H1 (cell line): ENCODE data around the gene CCNC. TPM values are rescaled to one million over a fixed set of nuclear protein-coding genes. Genes with fewer than 3 reads are reported as not detected.

Experiments used
- ATF3 ChIP-seq: IDR thresholded peaks from 2 replicates; pipeline ENCODE4 v1.6.1; 2011; ENCODE audit warnings: low read depth, mild to moderate bottlenecking, low read length; ENCODE audit not compliant: insufficient read depth
- BCL11A ChIP-seq, 2 experiments: IDR thresholded peaks; one replicate each; pipeline ENCODE4 v1.6.1; 2011; ENCODE audit warnings: low read depth in 2 of 2, low read length in 2 of 2, mild to moderate bottlenecking in 2 of 2
- CBX8 ChIP-seq: fragments of 300-800, 300-1000 bp; sonication (generic); IDR thresholded peaks from 2 replicates; pipeline ENCODE4 v1.7.1; 2016; ENCODE audit warnings: low read depth, low read length, borderline replicate concordance
- CEBPB ChIP-seq: IDR thresholded peaks from 2 replicates; pipeline ENCODE4 v1.6.1; 2012; ENCODE audit warnings: low read depth, low read length
- EGR1 ChIP-seq: IDR thresholded peaks from 2 replicates; pipeline ENCODE4 v1.6.1; 2011; ENCODE audit warnings: low read depth, low read length, borderline replicate concordance
- EP300 ChIP-seq, 2 experiments: IDR thresholded peaks; 1 replicate in 1 of 2; 2 replicates in 1 of 2; pipeline ENCODE4 v1.6.1; 2011 to 2012; ENCODE audit warnings: low read depth in 2 of 2, low read length in 2 of 2, mild to moderate bottlenecking in 2 of 2, borderline replicate concordance in 1 of 2, inconsistent platforms in 1 of 2, moderate library complexity in 1 of 2
- FOSL1 ChIP-seq: IDR thresholded peaks from 2 replicates; pipeline ENCODE4 v1.6.1; 2011; ENCODE audit warnings: mild to moderate bottlenecking, low read depth, low read length, moderate library complexity; ENCODE audit not compliant: insufficient read depth
- GABPA ChIP-seq: IDR thresholded peaks from 2 replicates; pipeline ENCODE4 v1.6.1; 2011; ENCODE audit warnings: mild to moderate bottlenecking, low read length, moderate library complexity, borderline replicate concordance; ENCODE audit not compliant: insufficient read depth
- HDAC6 ChIP-seq: IDR thresholded peaks from one replicate; pipeline ENCODE4 v1.7.1; 2012; ENCODE audit warnings: low read depth, mild to moderate bottlenecking, inconsistent platforms, low read length, moderate library complexity
- JUN ChIP-seq: IDR thresholded peaks from 2 replicates; pipeline ENCODE4 v1.6.1; 2011; ENCODE audit warnings: low read depth, mild to moderate bottlenecking, improper control_type of control experiment, low read length
- PHF8 ChIP-seq: fragments of 200-600 bp; sonication (generic); conservative IDR thresholded peaks from 2 replicates; pipeline ENCODE4 v1.7.1; 2012; ENCODE audit warnings: low read depth, mild to moderate bottlenecking, inconsistent platforms, low read length, moderate library complexity
- POLR2A ChIP-seq, 2 experiments: IDR thresholded peaks; 1 replicate in 1 of 2; 2 replicates in 1 of 2; pipeline ENCODE4 v1.6.1; 2011; ENCODE audit warnings: low read depth in 2 of 2, low read length in 2 of 2, mild to moderate bottlenecking in 2 of 2; ENCODE audit errors: control extremely low read depth in 1 of 2
- POU5F1 ChIP-seq: IDR thresholded peaks from 2 replicates; pipeline ENCODE4 v1.6.1; 2011; ENCODE audit warnings: low read depth, mild to moderate bottlenecking, low read length, moderate library complexity
- RBBP5 ChIP-seq: IDR thresholded peaks from 2 replicates; pipeline ENCODE4 v1.7.1; 2012; ENCODE audit warnings: low read depth, mild to moderate bottlenecking, inconsistent platforms, low read length, moderate library complexity, borderline replicate concordance
- RNF2 ChIP-seq: fragments of 200-900, 300-1000 bp; sonication (generic); IDR thresholded peaks from 2 replicates; pipeline ENCODE4 v1.7.1; 2016; ENCODE audit warnings: borderline replicate concordance, low read depth, mild to moderate bottlenecking, antibody characterized with exemption, low read length; ENCODE audit not compliant: poor library complexity, severe bottlenecking; ENCODE audit errors: missing control alignments
- SIN3A ChIP-seq, 2 experiments: IDR thresholded peaks in 1 of 2; conservative IDR thresholded peaks in 1 of 2; 2 replicates each; pipeline ENCODE4 v1.6.1; 2011 to 2012; ENCODE audit warnings: low read length in 2 of 2, improper control_type of control experiment in 1 of 2, low read depth in 1 of 2, mild to moderate bottlenecking in 1 of 2
- SIRT6 ChIP-seq: IDR thresholded peaks from one replicate; pipeline ENCODE4 v1.7.1; 2012; ENCODE audit warnings: low read length, inconsistent platforms
- SP4 ChIP-seq: IDR thresholded peaks from 2 replicates; pipeline ENCODE4 v1.6.1; 2012; ENCODE audit warnings: low read length, inconsistent platforms
- SUZ12 ChIP-seq: fragments of 200-600 bp; sonication (generic); IDR thresholded peaks from 2 replicates; pipeline ENCODE4 v1.6.1; 2012; ENCODE audit warnings: mild to moderate bottlenecking, inconsistent platforms, low read length, moderate library complexity, mixed read lengths
- TBP ChIP-seq: IDR thresholded peaks from 2 replicates; pipeline ENCODE4 v1.6.1; 2011; ENCODE audit warnings: low read depth, low read length, improper control_type of control experiment
- TEAD4 ChIP-seq: IDR thresholded peaks from 2 replicates; pipeline ENCODE4 v1.6.1; 2012; ENCODE audit warnings: low read depth, low read length, inconsistent platforms, mixed read lengths
- USF2 ChIP-seq: IDR thresholded peaks from 2 replicates; pipeline ENCODE4 v1.6.1; 2011; ENCODE audit warnings: low read length, improper control_type of control experiment
- polyA plus RNA-seq, 7 experiments: library from polyadenylated mRNA; depleted of rRNA in 3 of 7; stranded (reverse) in 5 of 7; unstranded in 2 of 7; fragments of >200 nt in 5 of 7; fragments of 200-250 nt in 2 of 7; gene quantifications; 1 replicate in 5 of 7; 2 replicates in 1 of 7; 4 replicates in 1 of 7; pipeline versions ENCODE4 v1.2.1 to v1.2.3, GENCODE V29; 2011 to 2013; ENCODE audit warnings: missing spikeins in 2 of 7, mixed read lengths in 2 of 7
- total RNA-seq: library from RNA; stranded (reverse); fragmentation: NEBNext Ultra II Directional; extraction: Animal tissue kit (Norgen Biotek cat#: 25700); gene quantifications from 2 replicates; pipeline ENCODE4 v1.2.1, GENCODE V29; 2021

The CCNC gene
- total and polyA plus RNA-seq, 2 of the 8 experiments (the other 6 are each of a cell fraction or from before 2014, with no cell fraction given), result 45.4 to 107 TPM

- TF ChIP-seq RBBP5 (peak; percentile 70; the same call in 1 of the 2 replicates), ATF3 (no peak), JUN (no peak), USF2 (no peak), SP4 (no peak), BCL11A (IDR thresholded peaks at IDR 0.05; ENCODE audit: low read depth in 2 of 2, low read length in 2 of 2) (no peak), EP300 (IDR thresholded peaks at IDR 0.05; ENCODE audit: borderline replicate concordance in 1 of 2, low read depth in 2 of 2, low read length in 2 of 2) (no peak), RNF2 (no peak), TBP (peak; percentile 92), FOSL1 (no peak), CBX8 (no peak), SIRT6 (no peak), PHF8 (peak; percentile 98), CEBPB (no peak), POU5F1 (no peak), EGR1 (no peak), TEAD4 (no peak), HDAC6 (no peak), SIN3A (conservative IDR thresholded peaks at IDR 0.05 in 1 of 2, IDR thresholded peaks at IDR 0.05 in 1 of 2; ENCODE audit: low read depth in 1 of 2, low read length in 2 of 2) (no peak), POLR2A (IDR thresholded peaks at IDR 0.05; ENCODE audit: control extremely low read depth in 1 of 2, low read depth in 2 of 2, low read length in 2 of 2) (peak; percentile 98 to 99), GABPA (no peak), SUZ12 (no peak)
These were observed 47.4 kb downstream of the CCNC start (continued) for GRCh38 chr6:99520855-99521632.
